OCI-LY7 (cell line): ENCODE measurements around the gene TNFSF13. TPM values are rescaled to one million over a fixed set of nuclear protein-coding genes. Genes with fewer than 3 reads are reported as not detected.

Experiments used
- BruUV-seq: library from RNA; stranded (reverse); fragments of 400-500 nt; replicated peaks from 2 replicates; lab custom pipeline; 2021; lab: Mats Ljungman, UMichigan
- CTCF ChIA-PET: fragments of 300-600 bp; sonication (Branson Sonifier 250); formaldehyde crosslinking; loops from one replicate; lab custom pipeline; 2022; ENCODE audit warnings: antibody characterized with exemption; ENCODE audit not compliant: unreplicated experiment; lab: Charles Lee
- POLR2A ChIA-PET: fragments of 300-600 bp; sonication (Branson Sonifier 250); formaldehyde crosslinking; loops from one replicate; lab custom pipeline; 2022; ENCODE audit warnings: antibody characterized with exemption; lab: Charles Lee
- DNase-seq: peaks from one replicate; pipeline ENCODE4 v3.0.0-alpha.2; 2015; ENCODE audit warnings: low spot score
- H2AFZ ChIP-seq: fragments of 200-600 bp; sonication (generic), shearing (Covaris generic); 2 replicates; pipeline ENCODE4 v1.6.1; 2014; ENCODE audit warnings: mild to moderate bottlenecking, antibody characterized with exemption, low read length, moderate library complexity
- H3K27ac ChIP-seq: fragments of 200-600 bp; sonication (generic); 2 replicates; pipeline ENCODE4 v1.5.1; 2014; ENCODE audit warnings: mixed run types, low read depth, mild to moderate bottlenecking, moderate library complexity, low read length, inconsistent platforms; ENCODE audit not compliant: poor library complexity, severe bottlenecking
- H3K36me3 ChIP-seq: fragments of 200-600 bp; sonication (generic); 2 replicates; pipeline ENCODE4 v1.6.1; 2014; ENCODE audit warnings: mild to moderate bottlenecking, antibody characterized with exemption, low read length, moderate library complexity, mixed read lengths; ENCODE audit not compliant: insufficient read depth
- H3K4me1 ChIP-seq: fragments of 200-600 bp; sonication (generic); 2 replicates; pipeline ENCODE4 v1.5.1; 2014; ENCODE audit warnings: mild to moderate bottlenecking, low read length; ENCODE audit not compliant: insufficient read depth, poor library complexity, severe bottlenecking
- H3K4me2 ChIP-seq: fragments of 200-600 bp; sonication (generic); 2 replicates; pipeline ENCODE4 v1.6.1; 2014; ENCODE audit warnings: mild to moderate bottlenecking, low read length
- H3K4me3 ChIP-seq: fragments of 200-600 bp; sonication (generic); 2 replicates; pipeline ENCODE4 v1.5.1; 2014; ENCODE audit warnings: mild to moderate bottlenecking, low read depth, low read length; ENCODE audit not compliant: poor library complexity, severe bottlenecking
- H3K79me2 ChIP-seq: fragments of 200-600 bp; sonication (generic); 2 replicates; pipeline ENCODE4 v1.6.1; 2016; ENCODE audit warnings: low read depth, mild to moderate bottlenecking, low read length, moderate library complexity, mixed read lengths; ENCODE audit not compliant: insufficient read depth
- H3K9me2 ChIP-seq: fragments of 200-600 bp; sonication (generic); 2 replicates; pipeline ENCODE4 v1.6.1; 2016; ENCODE audit warnings: mild to moderate bottlenecking, low read length, mixed read lengths; ENCODE audit not compliant: insufficient read depth
- H3K9me3 ChIP-seq: fragments of 200-600 bp; sonication (generic); 2 replicates; pipeline ENCODE4 v1.6.1; 2014; ENCODE audit warnings: mild to moderate bottlenecking, mixed run types, low read length, mixed read lengths
- H4K20me1 ChIP-seq: fragments of 200-600 bp; sonication (generic); 2 replicates; pipeline ENCODE4 v1.6.1; 2014; ENCODE audit warnings: mild to moderate bottlenecking, antibody characterized with exemption, low read length, moderate library complexity, mixed read lengths; ENCODE audit not compliant: insufficient read depth
- EZH2phosphoT487 ChIP-seq: fragments of 200-600 bp; sonication (generic); IDR thresholded peaks from 2 replicates; pipeline ENCODE4 v1.6.1; 2018; ENCODE audit warnings: low read depth, borderline replicate concordance, mild to moderate bottlenecking, mixed run types, antibody characterized with exemption, low read length, moderate library complexity, mixed read lengths
- intact Hi-C: fragments of 100-400 bp; cut with micrococcal nuclease; formaldehyde crosslinking; loops from one replicate; pipeline ENCODE4 v1.10.0; 2022; ENCODE audit not compliant: unreplicated experiment
- total RNA-seq, 2 experiments: library from RNA; depleted of rRNA in 1 of 2; stranded (reverse); fragments of >200 nt in 1 of 2; shearing (Covaris generic) in 1 of 2; gene quantifications; 2 replicates each; pipeline ENCODE4 v1.2.3, GENCODE V29; 2014 to 2022
- TF ChIP-seq, protein P1 (sequence below): fragments of 200-600 bp; sonication (generic); conservative IDR thresholded peaks from 2 replicates; pipeline ENCODE4 v1.5.1; 2014; ENCODE audit warnings: mild to moderate bottlenecking, antibody characterized with exemption, low read length, moderate library complexity, mixed read lengths

Gene TNFSF13
- total RNA-seq, 2 experiments from 2014 or later, result 0.98 to 6.0 TPM

DNA sequence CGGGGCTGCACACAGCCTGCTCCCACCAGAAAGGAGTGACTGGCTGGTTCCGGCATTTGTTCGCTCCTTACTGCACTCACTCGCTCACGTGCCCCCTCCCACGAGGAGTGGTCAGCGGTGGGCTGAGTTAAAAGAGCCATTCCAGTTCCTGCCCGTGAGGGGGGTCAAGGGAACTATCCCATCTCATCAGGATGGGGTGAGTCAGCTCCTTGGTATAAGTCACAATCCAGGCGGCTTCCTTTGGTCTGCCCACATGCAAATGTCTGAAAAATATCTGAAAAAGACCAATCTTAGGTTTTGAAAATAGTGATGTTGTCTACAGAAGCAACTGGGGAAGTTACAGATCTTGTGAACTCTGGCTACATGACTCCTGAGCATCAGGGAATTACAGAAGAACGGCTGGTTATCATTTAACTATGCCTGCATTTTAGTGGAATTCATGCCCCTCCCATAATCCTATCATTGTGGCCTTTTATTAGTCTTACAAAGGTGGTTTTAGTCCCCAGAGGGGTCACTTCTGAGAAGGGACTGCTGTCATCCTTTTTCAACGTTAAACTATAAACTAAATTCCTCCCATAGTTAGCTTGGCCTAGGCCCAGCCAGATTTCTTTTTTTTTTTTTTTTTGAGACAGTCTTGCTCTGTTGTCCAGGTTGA is 19.5 kb upstream of the TNFSF13 start:
- intact Hi-C loops, result no loop called here
- no peak for DNase-seq
- H3K4me1 ChIP-seq, result no peaks in the 10 kb centered on the region
- ChIA-PET CTCF (no interaction called here), POLR2A (no interaction called here)
- no peak overlapping the region for H3K27ac ChIP-seq
- H3K4me2 ChIP-seq, result no peak overlapping the region
- H3K36me3 ChIP-seq, result no peaks in the 10 kb centered on the region
- no peaks in the 10 kb centered on the region for H3K79me2 ChIP-seq
- no peak overlapping the region for H3K4me3 ChIP-seq
- no TSS peak for BruUV-seq
- 0 out of 2 replicates have a peak, but pooled peaks cover 4% of the 10 kb centered on the region for H3K9me3 ChIP-seq
- no peak overlapping the region for H2AFZ ChIP-seq
- H4K20me1 ChIP-seq, result no peaks in the 10 kb centered on the region
- no peaks in the 10 kb centered on the region for H3K9me2 ChIP-seq
- no peak for TF ChIP-seq EZH2phosphoT487
- TF ChIP-seq, protein P1, sequence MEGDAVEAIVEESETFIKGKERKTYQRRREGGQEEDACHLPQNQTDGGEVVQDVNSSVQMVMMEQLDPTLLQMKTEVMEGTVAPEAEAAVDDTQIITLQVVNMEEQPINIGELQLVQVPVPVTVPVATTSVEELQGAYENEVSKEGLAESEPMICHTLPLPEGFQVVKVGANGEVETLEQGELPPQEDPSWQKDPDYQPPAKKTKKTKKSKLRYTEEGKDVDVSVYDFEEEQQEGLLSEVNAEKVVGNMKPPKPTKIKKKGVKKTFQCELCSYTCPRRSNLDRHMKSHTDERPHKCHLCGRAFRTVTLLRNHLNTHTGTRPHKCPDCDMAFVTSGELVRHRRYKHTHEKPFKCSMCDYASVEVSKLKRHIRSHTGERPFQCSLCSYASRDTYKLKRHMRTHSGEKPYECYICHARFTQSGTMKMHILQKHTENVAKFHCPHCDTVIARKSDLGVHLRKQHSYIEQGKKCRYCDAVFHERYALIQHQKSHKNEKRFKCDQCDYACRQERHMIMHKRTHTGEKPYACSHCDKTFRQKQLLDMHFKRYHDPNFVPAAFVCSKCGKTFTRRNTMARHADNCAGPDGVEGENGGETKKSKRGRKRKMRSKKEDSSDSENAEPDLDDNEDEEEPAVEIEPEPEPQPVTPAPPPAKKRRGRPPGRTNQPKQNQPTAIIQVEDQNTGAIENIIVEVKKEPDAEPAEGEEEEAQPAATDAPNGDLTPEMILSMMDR, result no peak

DNA sequence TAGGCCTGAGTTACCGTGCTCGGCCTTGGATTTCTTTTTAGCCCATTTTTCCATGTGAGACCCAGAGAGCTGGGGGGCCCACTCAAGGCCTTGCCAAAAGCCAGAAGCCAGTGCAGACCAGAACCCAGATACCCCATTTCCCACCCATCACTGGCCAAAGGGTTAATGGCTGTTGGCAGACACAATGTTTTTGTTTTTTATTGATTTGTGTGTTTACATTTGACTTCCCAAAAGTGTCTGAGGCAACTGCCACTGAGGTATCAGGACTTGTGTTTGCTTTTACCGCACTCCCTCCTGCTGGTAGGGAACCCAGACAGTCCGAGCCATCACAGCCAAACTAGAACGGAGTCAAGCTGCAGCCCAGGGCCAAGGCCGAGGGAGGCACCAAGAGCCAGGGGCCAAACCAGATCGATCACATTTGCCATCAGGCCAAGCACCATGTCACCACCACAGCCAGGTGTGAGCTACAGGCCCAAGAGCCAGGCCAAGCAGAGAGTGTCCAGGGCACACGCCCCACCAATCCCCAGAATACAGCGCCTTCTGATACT is 17.4 kb upstream of the TNFSF13 start:
- Histone ChIP-seq H3K4me1 (no peaks in the 10 kb centered on the region), H3K4me2 (no peak overlapping the region), H2AFZ (no peak overlapping the region), H3K27ac (no peak overlapping the region), H3K4me3 (no peak overlapping the region), H3K36me3 (no peaks in the 10 kb centered on the region), H3K9me3 (0 out of 2 replicates have a peak, but pooled peaks cover 4% of the 10 kb centered on the region), H3K79me2 (no peaks in the 10 kb centered on the region), H4K20me1 (no peaks in the 10 kb centered on the region), H3K9me2 (no peaks in the 10 kb centered on the region)
- no TSS peak for BruUV-seq
- TF ChIP-seq EZH2phosphoT487, result no peak
- TF ChIP-seq, protein P1, result no peak
- DNase-seq, result no peak
- ChIA-PET CTCF (no interaction called here), POLR2A (no interaction called here)
- intact Hi-C loops, result no loop called here

DNA sequence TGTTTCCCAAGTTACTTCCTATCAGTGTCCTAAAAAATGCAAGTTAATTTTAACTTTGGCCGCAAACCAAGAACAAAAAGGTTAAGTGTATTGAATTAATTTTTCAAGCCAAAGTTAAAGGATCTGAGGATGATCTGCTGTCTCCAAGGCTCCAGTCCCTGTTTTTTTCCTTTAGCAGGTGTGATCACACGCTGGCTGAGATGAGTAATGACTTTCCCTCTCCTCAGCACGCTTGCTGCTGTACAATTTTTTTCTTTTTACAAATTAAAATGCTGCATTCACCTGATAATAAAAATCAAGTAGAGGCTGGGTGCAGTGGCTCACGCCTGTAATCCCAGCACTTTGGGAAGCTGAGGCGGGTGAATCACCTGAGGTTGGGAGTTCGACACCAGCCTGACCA is 13.6 kb upstream of the TNFSF13 start:
- Histone ChIP-seq H3K4me2 (no peak overlapping the region), H3K4me1 (no peaks in the 10 kb centered on the region), H4K20me1 (no peaks in the 10 kb centered on the region), H3K27ac (no peak overlapping the region), H3K9me3 (no peaks in the 10 kb centered on the region), H3K79me2 (no peaks in the 10 kb centered on the region), H3K36me3 (no peaks in the 10 kb centered on the region), H3K9me2 (no peaks in the 10 kb centered on the region), H2AFZ (no peak overlapping the region), H3K4me3 (no peak overlapping the region)
- BruUV-seq, result no TSS peak
- ChIA-PET POLR2A (no interaction called here), CTCF (no interaction called here)
- no peak for TF ChIP-seq EZH2phosphoT487
- TF ChIP-seq, protein P1, result no peak
- DNase-seq, result no peak
- intact Hi-C loops, result no loop called here
